Epithelial cell of esophagus (primary cell): ENCODE measurements around the gene LCT.

Experiments
- DNase-seq: peaks from one replicate; pipeline ENCODE4 v3.0.0; 2010; ENCODE audit warnings: low read depth
- H3K4me3 ChIP-seq: 2 replicates; pipeline ENCODE4 v1.5.1; 2011; ENCODE audit warnings: mild to moderate bottlenecking, low read length, control low read depth
- TF ChIP-seq, protein P1 (sequence below): IDR thresholded peaks from 2 replicates; pipeline ENCODE4 v1.5.1; 2011; ENCODE audit warnings: low read depth, mild to moderate bottlenecking, low read length, control low read depth, inconsistent platforms; ENCODE audit not compliant: insufficient read depth; ENCODE audit errors: missing control alignments

LCT gene

GRCh38 chr2:135845997-135846396 is 9.0 kb upstream of the LCT start:
- no peak for DNase-seq
- no peak overlapping the region for H3K4me3 ChIP-seq

GRCh38 chr2:135845257-135845656 is 8.3 kb upstream of the LCT start:
- TF ChIP-seq, protein P1, sequence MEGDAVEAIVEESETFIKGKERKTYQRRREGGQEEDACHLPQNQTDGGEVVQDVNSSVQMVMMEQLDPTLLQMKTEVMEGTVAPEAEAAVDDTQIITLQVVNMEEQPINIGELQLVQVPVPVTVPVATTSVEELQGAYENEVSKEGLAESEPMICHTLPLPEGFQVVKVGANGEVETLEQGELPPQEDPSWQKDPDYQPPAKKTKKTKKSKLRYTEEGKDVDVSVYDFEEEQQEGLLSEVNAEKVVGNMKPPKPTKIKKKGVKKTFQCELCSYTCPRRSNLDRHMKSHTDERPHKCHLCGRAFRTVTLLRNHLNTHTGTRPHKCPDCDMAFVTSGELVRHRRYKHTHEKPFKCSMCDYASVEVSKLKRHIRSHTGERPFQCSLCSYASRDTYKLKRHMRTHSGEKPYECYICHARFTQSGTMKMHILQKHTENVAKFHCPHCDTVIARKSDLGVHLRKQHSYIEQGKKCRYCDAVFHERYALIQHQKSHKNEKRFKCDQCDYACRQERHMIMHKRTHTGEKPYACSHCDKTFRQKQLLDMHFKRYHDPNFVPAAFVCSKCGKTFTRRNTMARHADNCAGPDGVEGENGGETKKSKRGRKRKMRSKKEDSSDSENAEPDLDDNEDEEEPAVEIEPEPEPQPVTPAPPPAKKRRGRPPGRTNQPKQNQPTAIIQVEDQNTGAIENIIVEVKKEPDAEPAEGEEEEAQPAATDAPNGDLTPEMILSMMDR = no peak
- H3K4me3 ChIP-seq = no peak overlapping the region
- no peak for DNase-seq

More at GRCh38 chr2:135845997-135846396, 9.0 kb upstream of the LCT start:
- TF ChIP-seq, protein P1 = no peak

DNA sequence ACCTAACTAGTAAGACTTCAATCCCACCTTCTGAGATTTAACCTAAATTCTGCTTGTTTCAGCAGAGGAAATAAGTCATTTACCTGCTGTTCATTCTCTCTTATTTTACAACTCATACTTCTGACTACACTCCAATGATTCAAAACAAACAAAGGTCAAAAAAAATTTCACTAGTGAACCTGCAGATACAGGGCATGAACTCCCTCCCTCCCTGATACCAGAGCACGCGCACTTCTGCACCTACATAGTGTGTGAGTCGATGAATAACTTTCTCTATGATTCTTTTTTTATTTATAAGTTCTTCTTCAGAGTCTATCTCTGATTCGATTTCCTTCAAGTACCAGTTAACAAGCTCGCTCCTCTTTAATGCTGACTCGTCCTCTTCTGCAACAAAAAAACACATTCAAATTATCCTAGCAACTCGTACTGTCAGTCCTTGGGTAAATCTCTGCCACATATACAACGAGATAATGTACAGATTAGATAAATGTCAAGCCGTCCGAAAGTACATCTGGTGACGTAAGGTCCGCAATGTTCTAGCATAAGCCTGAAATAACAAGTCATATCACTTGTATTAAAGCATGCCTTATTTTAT is 7.4 kb upstream of the LCT start:
- DNase-seq = no peak
- TF ChIP-seq, protein P1 = no peak

GRCh38 chr2:135843671-135844070 is 6.7 kb upstream of the LCT start:
- no peak overlapping the region for H3K4me3 ChIP-seq
- TF ChIP-seq, protein P1 = no peak
- DNase-seq = no peak

More for the DNA sequence above, 7.4 kb upstream of the LCT start:
- H3K4me3 ChIP-seq = no peak overlapping the region

DNA sequence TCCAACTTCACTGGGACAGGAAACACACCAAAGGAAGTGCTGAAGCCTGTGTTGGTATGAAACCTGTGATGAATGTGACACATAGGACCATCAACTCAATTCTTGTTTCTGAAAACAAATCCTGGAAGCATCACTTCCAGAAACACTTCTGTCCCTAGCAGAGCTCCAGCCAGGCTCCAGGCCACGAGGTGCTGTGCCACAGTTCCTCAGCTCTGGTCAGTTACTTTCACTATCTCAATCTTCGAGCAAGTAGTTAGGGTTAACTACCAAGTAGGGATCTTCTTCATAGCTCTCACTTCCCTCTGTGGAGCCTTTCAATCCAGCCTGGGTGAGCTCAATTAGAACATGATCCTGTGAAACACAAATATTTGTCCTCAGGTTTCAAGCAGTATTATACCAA is 3.6 kb upstream of the LCT start:
- DNase-seq = no peak
- TF ChIP-seq, protein P1 = no peak
- H3K4me3 ChIP-seq = no peak overlapping the region

DNA sequence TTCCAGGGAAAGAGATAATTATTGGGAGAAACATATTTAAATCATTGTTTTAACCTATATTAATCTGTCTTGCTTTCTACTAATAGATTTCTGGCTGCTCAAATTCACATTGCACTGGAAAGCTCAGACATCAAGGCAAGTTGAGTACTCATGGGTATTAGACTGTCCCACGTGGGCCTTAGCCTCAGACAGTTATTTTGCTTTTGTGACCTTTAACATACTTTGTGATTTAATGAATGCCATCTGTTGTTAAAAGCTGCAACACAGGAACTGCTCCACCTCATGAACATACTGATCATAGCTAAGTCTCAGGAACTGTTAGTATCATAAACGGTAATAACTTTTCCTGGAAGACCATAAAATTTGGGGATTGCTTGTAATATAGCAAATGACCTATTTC is 2.7 kb upstream of the LCT start:
- no peak overlapping the region for H3K4me3 ChIP-seq
- no peak for DNase-seq
- TF ChIP-seq, protein P1 = no peak

- TF ChIP-seq, protein P1 = no peak
- no peak for DNase-seq
- no peak overlapping the region for H3K4me3 ChIP-seq
These were observed 1.5 kb upstream of the LCT start for GRCh38 chr2:135838502-135838901.
